Lower lobe of right lung (tissue), 2 donors: Measurements from ENCODE around the gene POLDIP3. TPM values are rescaled to one million over a fixed set of nuclear protein-coding genes. Genes with fewer than 3 reads are reported as not detected.
"Not testable (repeated sequence)": the region's sequence is repeated elsewhere in the genome, so short reads cannot be mapped to it uniquely, and the experiment has no call there.

Source experiments
- ATAC-seq, 2 donors: fragments of 200-7000 bp; cut with Tn5 transposase; one replicate each; pipeline ENCODE4 v1.9.1; 2020 to 2022; ENCODE audit warnings: mild to moderate bottlenecking in 2 of 2, moderate library complexity in 2 of 2
- DNase-seq: peaks from one replicate; pipeline ENCODE4 v3.0.0-alpha.2; 2020
- H3K27ac ChIP-seq: fragments of 200-600 bp; one replicate; pipeline ENCODE4 v1.8.0; 2022
- H3K27me3 ChIP-seq: fragments of 200-600 bp; one replicate; pipeline ENCODE4 v1.8.0; 2022; ENCODE audit warnings: low read depth
- H3K36me3 ChIP-seq: fragments of 200-600 bp; one replicate; pipeline ENCODE4 v1.8.0; 2022; ENCODE audit warnings: mild to moderate bottlenecking
- H3K4me1 ChIP-seq: fragments of 200-600 bp; one replicate; pipeline ENCODE4 v1.8.0; 2022
- H3K4me3 ChIP-seq: fragments of 200-600 bp; one replicate; pipeline ENCODE4 v1.8.0; 2022; ENCODE audit warnings: mild to moderate bottlenecking
- H3K9me3 ChIP-seq: fragments of 200-600 bp; one replicate; pipeline ENCODE4 v1.8.0; 2022
- intact Hi-C: fragments of 100-400 bp; cut with DNase I; formaldehyde crosslinking; loops from one replicate; pipeline ENCODE4 v1.11.0; 2022
- total RNA-seq: library from RNA; stranded (reverse); fragmentation: NEBNext Ultra II Directional; extraction: Animal tissue kit (Norgen Biotek cat#: 25700); gene quantifications from one replicate; pipeline ENCODE4 v1.2.1, GENCODE V29; 2021
- TF ChIP-seq, protein P1 (sequence below): fragments of 200-600 bp; IDR thresholded peaks from one replicate; pipeline ENCODE4 v1.8.0; 2022; ENCODE audit warnings: antibody characterized with exemption, mild to moderate bottlenecking
- donor health status: DM: no; HTN: yes; CAD: no; lungs with severe emphysema.

The POLDIP3 gene
- total RNA-seq, 1 donor from 2014 or later: 75.0 TPM

DNA sequence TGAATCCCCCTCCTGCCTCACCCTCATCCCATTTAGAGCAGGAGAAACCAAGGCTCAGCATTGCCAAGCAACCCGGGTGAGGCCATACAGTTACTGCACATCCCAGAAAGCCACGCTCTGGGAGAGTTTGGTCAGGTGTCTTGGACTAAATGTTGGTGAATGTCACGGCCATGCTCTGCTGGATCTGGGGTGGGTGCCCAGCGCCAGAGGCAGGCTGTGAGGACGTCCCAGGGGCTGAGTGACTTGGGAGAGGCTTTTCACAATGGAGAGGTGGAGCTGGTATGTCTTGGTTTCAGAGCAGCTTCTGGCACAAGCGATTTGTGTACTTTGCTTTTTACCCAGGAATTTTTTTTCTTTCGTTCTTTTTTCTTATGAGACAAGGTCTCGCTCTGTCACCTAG is 54.3 kb downstream of the POLDIP3 start:
- no peak for DNase-seq
- Histone ChIP-seq H3K27me3 (no peaks in the 10 kb centered on the region), H3K27ac (no peak overlapping the region), H3K4me1 (no peaks in the 10 kb centered on the region), H3K36me3 (no peaks in the 10 kb centered on the region), H3K4me3 (no peak overlapping the region), H3K9me3 (no peaks in the 10 kb centered on the region)
- intact Hi-C loops: no loop called here
- no peak for ATAC-seq
- TF ChIP-seq, protein P1, sequence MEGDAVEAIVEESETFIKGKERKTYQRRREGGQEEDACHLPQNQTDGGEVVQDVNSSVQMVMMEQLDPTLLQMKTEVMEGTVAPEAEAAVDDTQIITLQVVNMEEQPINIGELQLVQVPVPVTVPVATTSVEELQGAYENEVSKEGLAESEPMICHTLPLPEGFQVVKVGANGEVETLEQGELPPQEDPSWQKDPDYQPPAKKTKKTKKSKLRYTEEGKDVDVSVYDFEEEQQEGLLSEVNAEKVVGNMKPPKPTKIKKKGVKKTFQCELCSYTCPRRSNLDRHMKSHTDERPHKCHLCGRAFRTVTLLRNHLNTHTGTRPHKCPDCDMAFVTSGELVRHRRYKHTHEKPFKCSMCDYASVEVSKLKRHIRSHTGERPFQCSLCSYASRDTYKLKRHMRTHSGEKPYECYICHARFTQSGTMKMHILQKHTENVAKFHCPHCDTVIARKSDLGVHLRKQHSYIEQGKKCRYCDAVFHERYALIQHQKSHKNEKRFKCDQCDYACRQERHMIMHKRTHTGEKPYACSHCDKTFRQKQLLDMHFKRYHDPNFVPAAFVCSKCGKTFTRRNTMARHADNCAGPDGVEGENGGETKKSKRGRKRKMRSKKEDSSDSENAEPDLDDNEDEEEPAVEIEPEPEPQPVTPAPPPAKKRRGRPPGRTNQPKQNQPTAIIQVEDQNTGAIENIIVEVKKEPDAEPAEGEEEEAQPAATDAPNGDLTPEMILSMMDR: no peak

DNA sequence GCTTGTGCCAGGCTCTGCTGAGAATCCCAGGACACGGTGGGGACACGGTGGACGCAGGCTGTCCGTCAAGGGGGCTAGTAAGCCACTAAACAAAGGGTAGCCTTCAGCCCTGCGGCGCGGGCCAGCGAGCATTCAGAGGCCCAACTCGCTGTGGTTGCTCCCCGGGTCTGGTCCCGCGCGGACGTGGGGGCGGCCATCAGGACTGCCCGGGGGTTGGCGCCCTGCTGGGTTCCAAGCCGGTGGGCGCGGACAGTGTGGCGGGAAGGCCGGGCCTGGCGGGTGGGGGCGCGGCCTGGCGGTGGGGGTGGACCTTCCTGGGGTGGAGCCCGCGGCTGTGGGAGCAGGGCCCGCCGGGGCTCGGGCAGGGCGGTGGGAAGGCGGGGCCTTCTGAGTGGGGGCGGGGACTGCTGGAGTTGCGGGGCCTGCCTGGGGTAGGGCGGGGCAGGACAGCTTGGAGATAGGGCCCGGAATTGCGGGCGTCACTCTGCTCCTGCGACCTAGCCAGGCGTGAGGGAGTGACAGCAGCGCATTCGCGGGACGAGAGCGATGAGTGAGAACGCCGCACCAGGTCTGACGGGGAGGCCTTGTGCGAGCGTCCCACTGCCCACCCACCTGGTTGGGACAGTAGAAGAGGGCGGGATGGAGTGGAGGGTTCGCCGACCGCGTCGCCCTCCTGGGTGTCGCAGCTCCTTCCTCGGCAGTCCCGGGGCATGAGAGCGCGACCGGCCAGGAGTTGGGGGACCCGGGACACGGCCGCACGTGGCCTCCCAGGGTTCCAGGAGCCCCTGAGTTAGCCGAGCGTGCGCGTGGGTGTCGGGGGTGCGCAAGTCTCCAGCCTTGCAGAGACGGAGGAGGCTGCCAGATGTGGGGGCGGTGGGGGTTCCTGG is 61.0 kb downstream of the POLDIP3 start, which contains the start of gene SERHL2:
SERHL2 (plus strand) TSS at position 482 of the 887 bp plus-strand sequence; CDS start at position 547, 65 bp downstream.
- TF ChIP-seq, protein P1: no peak
- H3K4me1 ChIP-seq: peaks cover 12% of the 10 kb centered on the region

DNA sequence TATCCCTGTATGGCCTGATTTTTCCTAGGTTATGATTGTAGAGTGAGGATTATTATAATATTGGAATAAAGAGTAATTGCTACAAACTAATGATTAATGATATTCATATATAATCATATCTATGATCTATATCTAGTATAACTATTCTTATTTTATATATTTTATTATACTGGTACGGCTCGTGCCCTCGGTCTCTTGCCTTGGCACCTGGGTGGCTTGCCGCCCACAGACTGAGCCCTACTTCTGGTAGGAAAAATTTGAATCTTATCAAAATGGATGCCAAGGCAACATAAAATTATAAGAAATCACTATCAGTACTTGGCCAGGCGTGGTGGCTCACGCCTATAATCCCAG is 62.4 kb downstream of the POLDIP3 start:
- not testable (repeated sequence) for H3K27ac ChIP-seq

More for the DNA sequence above, 61.0 kb downstream of the POLDIP3 start, which contains the start of gene SERHL2:
- Histone ChIP-seq H3K4me3 (peak within 1 kb of the TSS; percentile 66), H3K36me3 (no peaks in the 10 kb centered on the region), H3K27ac (peak within 1 kb of the TSS; percentile 18), H3K9me3 (no peaks in the 10 kb centered on the region), H3K27me3 (no peaks in the 10 kb centered on the region)
- DNase-seq: peak; percentile 90
- peak; percentile 97 to 98 for ATAC-seq
- intact Hi-C loops: no loop called here

DNA sequence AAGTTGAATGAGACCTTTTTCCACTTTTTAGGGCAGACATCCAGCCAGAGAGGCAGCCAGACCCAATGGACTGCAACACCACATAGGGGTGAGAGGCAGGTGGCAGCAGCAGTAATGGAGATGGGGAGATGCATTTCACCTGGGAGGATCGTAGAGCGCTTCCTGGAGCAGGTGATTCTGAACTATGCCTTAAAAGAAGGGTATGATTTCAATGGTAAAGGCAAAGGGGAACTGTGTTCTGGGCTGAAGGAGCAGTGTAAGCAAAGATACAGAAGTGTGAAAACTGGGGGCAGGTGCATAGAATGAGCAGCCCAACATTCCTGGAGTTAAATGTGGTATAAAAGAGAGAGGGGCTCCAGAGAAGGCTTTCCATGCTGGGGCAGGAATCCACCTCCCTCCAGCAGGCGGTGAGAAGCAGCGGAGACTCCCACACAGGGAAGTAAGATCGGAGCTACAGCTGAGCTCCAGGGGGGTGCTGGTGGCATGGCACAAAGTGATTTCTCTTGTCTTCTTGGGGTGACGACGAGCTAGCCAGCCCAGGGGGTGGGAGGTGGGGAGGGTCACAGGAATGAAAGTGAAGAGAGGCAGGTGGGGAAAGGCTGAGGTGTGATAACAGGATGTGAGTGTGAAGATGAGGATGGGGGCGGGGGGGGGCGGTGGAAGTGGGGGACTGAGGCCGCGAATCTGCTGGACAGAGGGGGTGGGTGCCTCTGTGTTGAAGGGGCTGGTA is 65.2 kb downstream of the POLDIP3 start:
- no peak overlapping the region for H3K4me3 ChIP-seq
- H3K4me1 ChIP-seq: peaks cover 12% of the 10 kb centered on the region
- H3K27me3 ChIP-seq: no peaks in the 10 kb centered on the region
- no peaks in the 10 kb centered on the region for H3K36me3 ChIP-seq
- TF ChIP-seq, protein P1: no peak
- DNase-seq (no peak), ATAC-seq (no peak)
- H3K9me3 ChIP-seq: no peaks in the 10 kb centered on the region
- intact Hi-C loops: no loop called here
- H3K27ac ChIP-seq: no peak overlapping the region

More for the DNA sequence above, 62.4 kb downstream of the POLDIP3 start:
- DNase-seq, H3K27me3 ChIP-seq, intact Hi-C loops, ATAC-seq, H3K9me3 ChIP-seq, H3K4me3 ChIP-seq, H3K36me3 ChIP-seq: not testable (repeated sequence)
- peaks cover 12% of the 10 kb centered on the region for H3K4me1 ChIP-seq

DNA sequence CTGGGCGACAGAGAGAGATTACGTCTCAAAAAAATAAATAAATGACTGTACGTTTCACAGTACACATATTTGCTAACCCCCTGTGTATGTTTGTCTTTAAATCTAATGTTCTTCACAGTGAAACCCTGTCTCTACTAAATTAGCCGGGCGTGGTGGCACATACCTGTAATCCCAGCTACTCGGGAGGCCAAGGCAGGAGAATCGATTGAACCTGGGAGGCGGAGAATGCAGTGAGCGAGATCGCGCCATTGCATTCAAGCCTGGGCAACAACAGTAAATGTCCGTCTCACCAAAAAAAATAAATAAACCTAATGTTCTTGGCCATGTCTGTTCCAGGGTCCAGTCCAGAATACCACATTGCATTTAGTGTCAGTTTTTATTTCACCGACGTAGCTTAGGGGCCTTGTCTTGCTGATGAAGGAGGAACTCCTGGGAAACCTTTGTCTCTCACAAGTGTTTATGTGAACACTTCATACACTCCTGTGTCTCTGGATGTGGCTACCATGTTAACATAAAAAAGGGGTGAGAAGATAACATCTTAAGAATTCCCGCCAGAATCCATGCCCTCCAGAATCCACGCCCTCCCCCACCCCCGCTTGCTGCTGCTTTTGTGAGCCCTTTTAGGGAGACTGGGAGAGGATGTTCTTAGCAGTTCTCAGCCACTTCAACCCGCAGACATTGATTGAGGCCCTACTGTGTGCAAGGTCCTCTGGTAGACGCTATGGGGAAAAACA is 65.9 kb downstream of the POLDIP3 start:
- H3K9me3 ChIP-seq: no peaks in the 10 kb centered on the region
- no peak for DNase-seq
- no peak overlapping the region for H3K27ac ChIP-seq
- H3K4me1 ChIP-seq: peaks cover 6% of the 10 kb centered on the region
- intact Hi-C loops: no loop called here
- no peak overlapping the region for H3K4me3 ChIP-seq
- TF ChIP-seq, protein P1: no peak
- no peaks in the 10 kb centered on the region for H3K36me3 ChIP-seq
- no peak for ATAC-seq
- H3K27me3 ChIP-seq: no peaks in the 10 kb centered on the region

DNA sequence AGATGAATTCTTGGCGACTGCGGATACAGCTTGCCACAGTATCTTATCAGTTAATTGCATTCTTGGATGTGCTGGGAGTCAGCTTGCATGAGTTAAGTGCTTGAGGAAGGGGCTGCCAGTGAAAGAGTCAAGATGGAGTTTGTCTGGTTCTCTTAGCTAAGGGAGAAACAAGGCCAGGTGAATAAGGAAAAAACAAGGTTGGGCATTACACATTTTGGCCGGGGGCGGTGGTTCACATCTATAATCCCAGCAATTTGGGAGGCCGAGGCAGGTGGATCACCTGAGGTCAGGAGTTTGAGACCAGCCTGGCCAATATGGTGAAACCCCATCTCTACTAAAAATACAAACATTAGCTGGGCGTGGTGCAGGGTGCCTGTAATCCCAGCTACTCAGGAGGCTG is 66.6 kb downstream of the POLDIP3 start:
- intact Hi-C loops: not testable (repeated sequence)

More for the DNA sequence above, 66.6 kb downstream of the POLDIP3 start:
- not testable (repeated sequence) for H3K9me3 ChIP-seq, H3K27ac ChIP-seq, DNase-seq, H3K4me3 ChIP-seq, ATAC-seq, H3K36me3 ChIP-seq, H3K27me3 ChIP-seq, H3K4me1 ChIP-seq
